ENCODE measurements around the gene C14orf119.
A peak's percentile ranks its signal among the peaks of the same experiment; 100 is the strongest.

The C14orf119 gene

GRCh38 chr14:23070262-23071129, 24.8 kb upstream of the C14orf119 start:
- peaks cover 27% of the 10 kb centered on the region for H3K36me3 ChIP-seq (ENCODE audit: low read length)
- no peak for TF ChIP-seq EZH2phosphoT487 (conservative IDR thresholded peaks at IDR 0.05; ENCODE audit: low read length)
- no peak for TF ChIP-seq CTCF (IDR thresholded peaks at IDR 0.05; ENCODE audit: insufficient read depth, low read length, poor library complexity, severe bottlenecking)
- H2AFZ ChIP-seq (ENCODE audit: low read depth, low read length, severe bottlenecking), result no peak overlapping the region
- H3F3A ChIP-seq (ENCODE audit: insufficient read depth), result peaks cover 11% of the 10 kb centered on the region
- peaks cover 9% of the 10 kb centered on the region; the same call in 1 of the 2 replicates for H4K20me1 ChIP-seq (ENCODE audit: low read depth, low read length)
- no peaks in the 10 kb centered on the region for H3K27me3 ChIP-seq (ENCODE audit: low read length)
- no peaks in the 10 kb centered on the region for H3K9me3 ChIP-seq (ENCODE audit: insufficient read depth, low read length)
- H3K9me2 ChIP-seq (replicated peaks; ENCODE audit: insufficient read depth, low read length), result no peaks in the 10 kb centered on the region
- peak overlapping the region; percentile 99 for H3K4me2 ChIP-seq (ENCODE audit: low read depth, low read length, poor library complexity, severe bottlenecking)
- H3K79me2 ChIP-seq (ENCODE audit: insufficient read depth, low read length), result peaks cover 38% of the 10 kb centered on the region
- H3K27ac ChIP-seq (ENCODE audit: low read depth, low read length), result peak overlapping the region; percentile 57
- H3K9ac ChIP-seq (ENCODE audit: low read length), result peak overlapping the region; percentile 87
- peak overlapping the region; percentile 93 for H3K4me3 ChIP-seq (ENCODE audit: insufficient read depth, low read length, poor library complexity, severe bottlenecking)

GRCh38 chr14:23071244-23071920, 23.9 kb upstream of the C14orf119 start:
- no peak for TF ChIP-seq CTCF (IDR thresholded peaks at IDR 0.05; ENCODE audit: insufficient read depth, low read length, poor library complexity, severe bottlenecking)
- no peak for TF ChIP-seq EZH2phosphoT487 (conservative IDR thresholded peaks at IDR 0.05; ENCODE audit: low read length)
- Histone ChIP-seq H3K9ac (ENCODE audit: low read length) (peak overlapping the region; percentile 87), H3K36me3 (ENCODE audit: low read length) (peaks cover 29% of the 10 kb centered on the region), H4K20me1 (ENCODE audit: low read depth, low read length) (peaks cover 9% of the 10 kb centered on the region; the same call in 1 of the 2 replicates), H3K4me2 (ENCODE audit: low read depth, low read length, poor library complexity, severe bottlenecking) (peak overlapping the region; percentile 99), H3K27ac (ENCODE audit: low read depth, low read length) (peak overlapping the region; percentile 57), H2AFZ (ENCODE audit: low read depth, low read length, severe bottlenecking) (no peak overlapping the region), H3K9me2 (replicated peaks; ENCODE audit: insufficient read depth, low read length) (no peaks in the 10 kb centered on the region), H3F3A (ENCODE audit: insufficient read depth) (peaks cover 11% of the 10 kb centered on the region), H3K79me2 (ENCODE audit: insufficient read depth, low read length) (peaks cover 38% of the 10 kb centered on the region), H3K9me3 (ENCODE audit: insufficient read depth, low read length) (no peaks in the 10 kb centered on the region), H3K4me3 (ENCODE audit: insufficient read depth, low read length, poor library complexity, severe bottlenecking) (peak overlapping the region; percentile 93), H3K27me3 (ENCODE audit: low read length) (no peaks in the 10 kb centered on the region)

GRCh38 chr14:23071921-23072539, 23.3 kb upstream of the C14orf119 start:
- peaks cover 33% of the 10 kb centered on the region for H3K79me2 ChIP-seq (ENCODE audit: insufficient read depth, low read length)
- no peaks in the 10 kb centered on the region for H3K27me3 ChIP-seq (ENCODE audit: low read length)
- peaks cover 27% of the 10 kb centered on the region for H3K36me3 ChIP-seq (ENCODE audit: low read length)
- peak overlapping the region; percentile 57; the same call in 1 of the 2 replicates for H3K27ac ChIP-seq (ENCODE audit: low read depth, low read length)
- H3K9me3 ChIP-seq (ENCODE audit: insufficient read depth, low read length), result no peaks in the 10 kb centered on the region
- no peak overlapping the region for H2AFZ ChIP-seq (ENCODE audit: low read depth, low read length, severe bottlenecking)
- no peaks in the 10 kb centered on the region for H3K9me2 ChIP-seq (replicated peaks; ENCODE audit: insufficient read depth, low read length)
- H3K9ac ChIP-seq (ENCODE audit: low read length), result peak overlapping the region; percentile 87
- peak overlapping the region; percentile 99 for H3K4me2 ChIP-seq (ENCODE audit: low read depth, low read length, poor library complexity, severe bottlenecking)
- TF ChIP-seq EZH2phosphoT487 (conservative IDR thresholded peaks at IDR 0.05; ENCODE audit: low read length) (no peak), CTCF (IDR thresholded peaks at IDR 0.05; ENCODE audit: insufficient read depth, low read length, poor library complexity, severe bottlenecking) (no peak)
- H4K20me1 ChIP-seq (ENCODE audit: low read depth, low read length), result peaks cover 9% of the 10 kb centered on the region; the same call in 1 of the 2 replicates
- H3F3A ChIP-seq (ENCODE audit: insufficient read depth), result peaks cover 12% of the 10 kb centered on the region
- peak overlapping the region; percentile 93 for H3K4me3 ChIP-seq (ENCODE audit: insufficient read depth, low read length, poor library complexity, severe bottlenecking)

Data from SU-DHL-6 (cell line).